PC-3 (cell line): ENCODE data around the gene FKBP15. TPM values are rescaled to one million over a fixed set of nuclear protein-coding genes. Genes with fewer than 3 reads are reported as not detected.
A peak's percentile ranks its signal among the peaks of the same experiment; 100 is the strongest.

Experiments used
- ATAC-seq: fragments of 200-7000 bp; cut with Tn5 transposase; 2 replicates; pipeline ENCODE4 v1.9.1; 2020; ENCODE audit warnings: mild to moderate bottlenecking, moderate library complexity
- Bru-seq: library from RNA; stranded (reverse); fragments of 400-500 nt; gene quantifications from one replicate; lab custom pipeline; 2021; lab: Mats Ljungman, UMichigan
- BruChase-seq, 2 experiments: library from RNA; stranded (reverse); fragments of 400-500 nt; gene quantifications; one replicate each; lab custom pipeline; 2021; lab: Mats Ljungman, UMichigan
- BruUV-seq: library from RNA; stranded (reverse); fragments of 400-500 nt; replicated peaks from 2 replicates; lab custom pipeline; 2021; lab: Mats Ljungman, UMichigan
- CTCF ChIA-PET: fragments of 300-600 bp; sonication (Branson Sonifier 250); formaldehyde crosslinking; loops from one replicate; lab custom pipeline; 2022; ENCODE audit warnings: antibody characterized with exemption; lab: Charles Lee
- POLR2A ChIA-PET: fragments of 300-600 bp; sonication (Branson Sonifier 250); formaldehyde crosslinking; loops from one replicate; lab custom pipeline; 2022; ENCODE audit warnings: antibody characterized with exemption; ENCODE audit not compliant: unreplicated experiment; lab: Charles Lee
- DNase-seq: peaks from one replicate; pipeline ENCODE4 v3.0.0-alpha.2; 2015
- H2AFZ ChIP-seq: fragments of 300-600 bp; sonication (generic); 2 replicates; pipeline ENCODE4 v1.6.0; 2016; ENCODE audit warnings: antibody characterized with exemption, low read length
- H3F3A ChIP-seq: fragments of 300-600 bp; sonication (generic); one replicate; pipeline ENCODE4 v1.6.0; 2017; ENCODE audit warnings: antibody characterized with exemption, low read length, control low read depth, mild to moderate bottlenecking; ENCODE audit not compliant: unreplicated experiment
- H3K27ac ChIP-seq: fragments of 300-600 bp; sonication (generic); 2 replicates; pipeline ENCODE4 v1.5.1; 2016; ENCODE audit warnings: mild to moderate bottlenecking, low read length
- H3K27me3 ChIP-seq: fragments of 300-600 bp; sonication (generic); 2 replicates; pipeline ENCODE4 v1.6.1; 2016; ENCODE audit warnings: low read length, mixed read lengths
- H3K36me3 ChIP-seq: fragments of 300-600 bp; sonication (generic); 2 replicates; pipeline ENCODE4 v1.6.1; 2016; ENCODE audit warnings: low read depth, mixed run types, low read length, mixed read lengths
- H3K4me1 ChIP-seq: fragments of 300-600 bp; sonication (generic); 2 replicates; pipeline ENCODE4 v1.5.1; 2016; ENCODE audit warnings: low read length; ENCODE audit not compliant: insufficient read depth
- H3K4me2 ChIP-seq: fragments of 300-600 bp; sonication (generic); 2 replicates; pipeline ENCODE4 v1.6.0; 2016; ENCODE audit warnings: low read length
- H3K4me3 ChIP-seq: fragments of 300-600 bp; sonication (generic); 2 replicates; pipeline ENCODE4 v1.5.1; 2016; ENCODE audit warnings: mild to moderate bottlenecking, low read length, mixed read lengths
- H3K79me2 ChIP-seq: fragments of 300-600 bp; sonication (generic); 2 replicates; pipeline ENCODE4 v1.6.1; 2017; ENCODE audit warnings: low read length, mixed read lengths
- H3K9ac ChIP-seq: fragments of 300-600 bp; sonication (generic); 2 replicates; pipeline ENCODE4 v1.6.0; 2016; ENCODE audit warnings: mild to moderate bottlenecking, low read length
- H3K9me2 ChIP-seq: fragments of 300-600 bp; sonication (generic); replicated peaks from 2 replicates; pipeline ENCODE4 v1.6.1; 2016; ENCODE audit warnings: mixed run types, low read length, mixed read lengths
- H3K9me3 ChIP-seq: fragments of 300-600 bp; sonication (generic); 2 replicates; pipeline ENCODE4 v1.6.1; 2016; ENCODE audit warnings: low read length, mixed read lengths
- H4K20me1 ChIP-seq: fragments of 300-600 bp; sonication (generic); 2 replicates; pipeline ENCODE4 v1.6.1; 2016; ENCODE audit warnings: low read length, mixed read lengths
- EZH2 ChIP-seq: fragments of 300-600 bp; sonication (generic); IDR thresholded peaks from one replicate; pipeline ENCODE4 v1.6.1; 2017; ENCODE audit warnings: antibody characterized with exemption, mild to moderate bottlenecking, low read length; ENCODE audit not compliant: unreplicated experiment
- EZH2phosphoT487 ChIP-seq: fragments of 300-600 bp; sonication (generic); IDR thresholded peaks from 2 replicates; pipeline ENCODE4 v1.6.1; 2018; ENCODE audit warnings: mild to moderate bottlenecking, antibody characterized with exemption, low read length, borderline replicate concordance
- intact Hi-C: fragments of 100-400 bp; cut with micrococcal nuclease; formaldehyde crosslinking; loops from 2 replicates; pipeline ENCODE4 v1.9.0; 2023
- long read RNA-seq: library from polyadenylated mRNA; unstranded; transcript quantifications from one replicate; pipeline ENCODE4 v2.0.0, GENCODE V29; 2021; ENCODE audit not compliant: unreplicated experiment
- total RNA-seq: library from RNA; depleted of rRNA; stranded (reverse); fragments of >200 nt; gene quantifications from 2 replicates; pipeline ENCODE4 v1.2.3, GENCODE V29; 2014; rRNA removed
- TF ChIP-seq, protein P1 (sequence below): fragments of 300-600 bp; sonication (generic); conservative IDR thresholded peaks from 2 replicates; pipeline ENCODE4 v1.5.1; 2017; ENCODE audit warnings: antibody characterized with exemption, low read depth, mild to moderate bottlenecking, low read length

The FKBP15 gene, protein sequence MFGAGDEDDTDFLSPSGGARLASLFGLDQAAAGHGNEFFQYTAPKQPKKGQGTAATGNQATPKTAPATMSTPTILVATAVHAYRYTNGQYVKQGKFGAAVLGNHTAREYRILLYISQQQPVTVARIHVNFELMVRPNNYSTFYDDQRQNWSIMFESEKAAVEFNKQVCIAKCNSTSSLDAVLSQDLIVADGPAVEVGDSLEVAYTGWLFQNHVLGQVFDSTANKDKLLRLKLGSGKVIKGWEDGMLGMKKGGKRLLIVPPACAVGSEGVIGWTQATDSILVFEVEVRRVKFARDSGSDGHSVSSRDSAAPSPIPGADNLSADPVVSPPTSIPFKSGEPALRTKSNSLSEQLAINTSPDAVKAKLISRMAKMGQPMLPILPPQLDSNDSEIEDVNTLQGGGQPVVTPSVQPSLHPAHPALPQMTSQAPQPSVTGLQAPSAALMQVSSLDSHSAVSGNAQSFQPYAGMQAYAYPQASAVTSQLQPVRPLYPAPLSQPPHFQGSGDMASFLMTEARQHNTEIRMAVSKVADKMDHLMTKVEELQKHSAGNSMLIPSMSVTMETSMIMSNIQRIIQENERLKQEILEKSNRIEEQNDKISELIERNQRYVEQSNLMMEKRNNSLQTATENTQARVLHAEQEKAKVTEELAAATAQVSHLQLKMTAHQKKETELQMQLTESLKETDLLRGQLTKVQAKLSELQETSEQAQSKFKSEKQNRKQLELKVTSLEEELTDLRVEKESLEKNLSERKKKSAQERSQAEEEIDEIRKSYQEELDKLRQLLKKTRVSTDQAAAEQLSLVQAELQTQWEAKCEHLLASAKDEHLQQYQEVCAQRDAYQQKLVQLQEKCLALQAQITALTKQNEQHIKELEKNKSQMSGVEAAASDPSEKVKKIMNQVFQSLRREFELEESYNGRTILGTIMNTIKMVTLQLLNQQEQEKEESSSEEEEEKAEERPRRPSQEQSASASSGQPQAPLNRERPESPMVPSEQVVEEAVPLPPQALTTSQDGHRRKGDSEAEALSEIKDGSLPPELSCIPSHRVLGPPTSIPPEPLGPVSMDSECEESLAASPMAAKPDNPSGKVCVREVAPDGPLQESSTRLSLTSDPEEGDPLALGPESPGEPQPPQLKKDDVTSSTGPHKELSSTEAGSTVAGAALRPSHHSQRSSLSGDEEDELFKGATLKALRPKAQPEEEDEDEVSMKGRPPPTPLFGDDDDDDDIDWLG
- 10.7 and 15.0 TPM in 2 replicates for total RNA-seq
- percentile 69 among the genes with signal in this experiment for Bru-seq, nascent RNA
- BruChase-seq, experiment 1, labeled RNA remaining after a 6-hour chase: percentile 66 among the genes with signal in this experiment
- percentile 69 among the genes with signal in this experiment for BruChase-seq, experiment 2, labeled RNA remaining after a 2-hour chase
- long read RNA-seq, full-length matches to known transcripts: 1 of 17 reads
- long read RNA-seq, partial matches to known transcripts: 12 of 17 reads
- long read RNA-seq, other reads (novel, unspliced or antisense): 4 of 17 reads

DNA sequence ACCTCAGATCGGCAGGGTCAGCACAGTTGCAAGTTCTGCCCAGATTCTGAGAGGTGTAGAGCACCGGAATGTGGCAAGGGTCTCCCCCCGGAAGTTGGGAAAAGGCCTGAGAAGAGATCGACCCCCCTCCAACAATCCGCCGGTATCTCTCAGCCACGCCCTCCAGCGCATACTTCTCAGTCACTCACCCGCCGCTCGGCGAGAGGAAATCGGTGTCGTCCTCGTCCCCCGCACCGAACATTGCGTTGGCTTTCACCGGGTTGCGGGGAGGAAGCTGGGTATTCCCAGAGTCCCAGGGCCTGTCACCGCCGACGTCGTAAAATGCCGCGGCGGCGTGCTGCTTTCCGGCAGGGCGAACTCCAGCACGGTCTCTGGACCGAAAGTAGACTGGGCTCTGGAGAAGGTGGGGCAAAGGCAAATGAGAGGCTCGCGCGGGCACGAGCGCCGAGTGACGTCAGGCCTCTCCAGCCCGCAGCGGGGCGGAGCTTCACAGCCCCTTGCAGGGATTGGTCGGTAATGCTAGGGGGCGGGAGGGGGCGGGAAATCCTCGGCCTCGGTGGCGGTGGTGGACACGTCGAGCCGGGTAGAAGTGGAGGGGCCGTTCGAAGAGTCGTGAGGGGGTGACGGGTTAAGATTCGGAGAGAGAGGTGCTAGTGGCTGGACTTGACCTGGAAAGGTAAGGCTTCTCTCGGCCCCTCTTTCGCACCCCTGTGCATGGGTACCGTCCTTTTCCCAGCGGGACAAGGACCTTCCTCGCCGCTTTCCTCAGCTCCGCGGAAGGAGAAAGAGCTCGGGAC, at the start of gene FKBP15, which contains the start of gene SLC31A1:
Gene FKBP15, minus strand, starts transcription at position 275 of the 797 bp plus-strand sequence. Its CDS starts 34 bp downstream, at position 241.
Gene SLC31A1, plus strand, starts transcription at position 542 of the 797 bp plus-strand sequence. CDS start 34,605 bp downstream, outside the sequence.
- peak within 1 kb of the TSS; percentile 55 for H3K27ac ChIP-seq
- H3K4me1 ChIP-seq: peaks cover 25% of the 10 kb centered on the region
- ChIA-PET POLR2A (no interaction called here), CTCF (interaction anchor here (0.6 kb wide), 1 partner anchor 37 kb away, joined by 6 read pairs; no protein-coding TSS in a partner anchor)
- H3K9me3 ChIP-seq: no peaks in the 10 kb centered on the region
- peak within 1 kb of the TSS; percentile 92 for H3K9ac ChIP-seq
- no TSS peak for BruUV-seq
- H3K27me3 ChIP-seq: no peaks in the 10 kb centered on the region
- TF ChIP-seq, protein P1, sequence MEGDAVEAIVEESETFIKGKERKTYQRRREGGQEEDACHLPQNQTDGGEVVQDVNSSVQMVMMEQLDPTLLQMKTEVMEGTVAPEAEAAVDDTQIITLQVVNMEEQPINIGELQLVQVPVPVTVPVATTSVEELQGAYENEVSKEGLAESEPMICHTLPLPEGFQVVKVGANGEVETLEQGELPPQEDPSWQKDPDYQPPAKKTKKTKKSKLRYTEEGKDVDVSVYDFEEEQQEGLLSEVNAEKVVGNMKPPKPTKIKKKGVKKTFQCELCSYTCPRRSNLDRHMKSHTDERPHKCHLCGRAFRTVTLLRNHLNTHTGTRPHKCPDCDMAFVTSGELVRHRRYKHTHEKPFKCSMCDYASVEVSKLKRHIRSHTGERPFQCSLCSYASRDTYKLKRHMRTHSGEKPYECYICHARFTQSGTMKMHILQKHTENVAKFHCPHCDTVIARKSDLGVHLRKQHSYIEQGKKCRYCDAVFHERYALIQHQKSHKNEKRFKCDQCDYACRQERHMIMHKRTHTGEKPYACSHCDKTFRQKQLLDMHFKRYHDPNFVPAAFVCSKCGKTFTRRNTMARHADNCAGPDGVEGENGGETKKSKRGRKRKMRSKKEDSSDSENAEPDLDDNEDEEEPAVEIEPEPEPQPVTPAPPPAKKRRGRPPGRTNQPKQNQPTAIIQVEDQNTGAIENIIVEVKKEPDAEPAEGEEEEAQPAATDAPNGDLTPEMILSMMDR: no peak
- TF ChIP-seq EZH2phosphoT487 (no peak), EZH2 (no peak)
- no peaks in the 10 kb centered on the region for H3K9me2 ChIP-seq
- H2AFZ ChIP-seq: peak within 1 kb of the TSS; percentile 96
- H3K79me2 ChIP-seq: peaks cover 73% of the 10 kb centered on the region
- H3K4me2 ChIP-seq: peak within 1 kb of the TSS; percentile 94
- no peaks in the 10 kb centered on the region for H4K20me1 ChIP-seq
- H3K36me3 ChIP-seq: no peaks in the 10 kb centered on the region; the same call in 1 of the 2 replicates
- H3F3A ChIP-seq: no peaks in the 10 kb centered on the region
- peak within 1 kb of the TSS; percentile 88 for H3K4me3 ChIP-seq
- ATAC-seq: peak; percentile 96
- intact Hi-C loops: loop anchor here (2.0 kb wide), 1 partner anchor 54 kb away; the partner anchor contains the start of genes CDC26 and PRPF4
- DNase-seq: peak; percentile 95

GRCh38 chr9:113269871-113270270, 48.8 kb upstream of the FKBP15 start:
- ATAC-seq (no peak), DNase-seq (no peak)
- no peak for TF ChIP-seq EZH2phosphoT487
- TF ChIP-seq EZH2: no peak
- TF ChIP-seq, protein P1: no peak
- Histone ChIP-seq H3K9me3 (no peaks in the 10 kb centered on the region), H3K4me3 (no peak overlapping the region), H3K27me3 (no peaks in the 10 kb centered on the region), H3K4me1 (peaks cover 9% of the 10 kb centered on the region; the same call in 1 of the 2 replicates), H3K36me3 (peaks cover 13% of the 10 kb centered on the region), H3K4me2 (no peak overlapping the region), H3K79me2 (peaks cover 17% of the 10 kb centered on the region), H3K27ac (no peak overlapping the region), H3K9ac (no peak overlapping the region), H3F3A (no peaks in the 10 kb centered on the region), H3K9me2 (no peaks in the 10 kb centered on the region), H4K20me1 (no peaks in the 10 kb centered on the region), H2AFZ (no peak overlapping the region)
- CTCF ChIA-PET: no interaction called here
- POLR2A ChIA-PET: no interaction called here
- intact Hi-C loops: no loop called here
- BruUV-seq: no TSS peak
